GM12878 (cell line): ENCODE measurements around the gene SLC15A3. TPM values are rescaled to one million over a fixed set of nuclear protein-coding genes. Genes with fewer than 3 reads are reported as not detected.
A peak's percentile ranks its signal among the peaks of the same experiment; 100 is the strongest.

ENCODE experiments used
- ATAC-seq: fragments of 200-7000 bp; cut with Tn5 transposase; 3 replicates; pipeline ENCODE4 v1.9.1; 2020; ENCODE audit warnings: mild to moderate bottlenecking, moderate library complexity
- BruUV-seq: library from RNA; stranded (reverse); fragments of 400-500 nt; replicated peaks from 2 replicates; lab custom pipeline; 2021; lab: Mats Ljungman, UMichigan
- CTCF ChIA-PET: fragments of 300-600 bp; sonication (Branson Sonifier 250); formaldehyde crosslinking; extraction: SDS; loops from one replicate; lab custom pipeline; 2021; ENCODE audit warnings: inconsistent platforms; lab: Yijun Ruan, JAX
- POLR2A ChIA-PET: fragments of 350-600 bp; formaldehyde crosslinking; extraction: SDS; loops from one replicate; lab custom pipeline; 2021; ENCODE audit warnings: inconsistent platforms; lab: Charles Lee
- RAD21 ChIA-PET: fragments of 300-600 bp; sonication (Branson Sonifier 250); formaldehyde crosslinking; loops from one replicate; lab custom pipeline; 2023; ENCODE audit warnings: antibody characterized with exemption; ENCODE audit not compliant: unreplicated experiment; lab: Charles Lee
- SMC1A ChIA-PET: fragments of 300-600 bp; sonication (Branson Sonifier 250); formaldehyde crosslinking; loops from one replicate; lab custom pipeline; 2023; ENCODE audit not compliant: unreplicated experiment, uncharacterized antibody; lab: Charles Lee
- DNase-seq: peaks from one replicate; pipeline ENCODE4 v3.0.0-alpha.2; 2011; ENCODE audit warnings: low read depth, low spot score
- FAIRE-seq: peaks from 3 replicates; lab custom pipeline; 2011; peaks lifted over from hg19 to GRCh38; lab: Jason Lieb, UNC
- H2AFZ ChIP-seq: 2 replicates; pipeline ENCODE4 v1.6.0; 2011; ENCODE audit warnings: low read depth, low read length, control low read depth; ENCODE audit not compliant: control insufficient read depth
- H3K27ac ChIP-seq: 2 replicates; pipeline ENCODE4 v1.5.1; 2011; ENCODE audit warnings: control low read depth; ENCODE audit not compliant: control insufficient read depth, insufficient read depth
- H3K27me3 ChIP-seq, 2 experiments: replicated peaks in 1 of 2; 2 replicates each; pipeline versions ENCODE4 v1.6.0 to v1.6.1; 2011; ENCODE audit warnings: low read length in 1 of 2; ENCODE audit not compliant: control insufficient read depth in 2 of 2, insufficient read depth in 2 of 2
- H3K36me3 ChIP-seq, 2 experiments: 2 replicates each; pipeline ENCODE4 v1.5.1; 2011; ENCODE audit warnings: low read length in 1 of 2; ENCODE audit not compliant: control insufficient read depth in 2 of 2, insufficient read depth in 2 of 2
- H3K4me1 ChIP-seq: 2 replicates; pipeline ENCODE4 v1.6.1; 2011; ENCODE audit warnings: mild to moderate bottlenecking, low read length, moderate library complexity, mixed read lengths; ENCODE audit not compliant: control insufficient read depth, insufficient read depth
- H3K4me2 ChIP-seq: 2 replicates; pipeline ENCODE4 v1.6.0; 2011; ENCODE audit warnings: control low read depth; ENCODE audit not compliant: control insufficient read depth, insufficient read depth
- H3K4me3 ChIP-seq: fragments of 200-600 bp; sonication (generic); 2 replicates; pipeline ENCODE4 v1.5.1; 2016
- H3K79me2 ChIP-seq: 2 replicates; pipeline ENCODE4 v1.6.0; 2011; ENCODE audit warnings: low read length; ENCODE audit not compliant: control insufficient read depth, insufficient read depth
- H3K9ac ChIP-seq: 2 replicates; pipeline ENCODE4 v1.8.0; 2011; ENCODE audit warnings: low read length, control low read depth, mixed read lengths; ENCODE audit not compliant: control insufficient read depth, insufficient read depth
- H3K9me3 ChIP-seq: replicated peaks from 3 replicates; pipeline ENCODE4 v1.5.1; 2011; ENCODE audit warnings: mild to moderate bottlenecking, low read length; ENCODE audit not compliant: control insufficient read depth, insufficient read depth
- H4K20me1 ChIP-seq: 2 replicates; pipeline ENCODE4 v1.6.0; 2011; ENCODE audit not compliant: control insufficient read depth, insufficient read depth
- ATF3 ChIP-seq: IDR thresholded peaks from 2 replicates; pipeline ENCODE4 v1.6.1; 2011; ENCODE audit warnings: low read depth, mild to moderate bottlenecking, low read length, moderate library complexity, borderline replicate concordance; ENCODE audit errors: extremely low read depth
- BCL11A ChIP-seq: IDR thresholded peaks from 2 replicates; pipeline ENCODE4 v1.6.1; 2011; ENCODE audit warnings: low read depth, low read length
- BHLHE40 ChIP-seq, 2 experiments: fragments of 450-650 bp in 1 of 2; IDR thresholded peaks; 2 replicates each; pipeline ENCODE4 v1.6.1; 2011 to 2017; ENCODE audit warnings: low read depth in 2 of 2, borderline replicate concordance in 1 of 2, improper control_type of control experiment in 1 of 2, low read length in 1 of 2, mild to moderate bottlenecking in 1 of 2
- CREM ChIP-seq: IDR thresholded peaks from 2 replicates; pipeline ENCODE4 v1.6.1; 2014; ENCODE audit warnings: antibody characterized with exemption, low read depth
- EED ChIP-seq: sonication (generic); IDR thresholded peaks from 2 replicates; pipeline ENCODE4 v1.6.1; 2016; ENCODE audit warnings: antibody characterized with exemption, low read depth
- ETV6 ChIP-seq, 2 experiments: fragments of 450-650 bp in 1 of 2; IDR thresholded peaks in 1 of 2; conservative IDR thresholded peaks in 1 of 2; 2 replicates each; pipeline ENCODE4 v1.6.1; 2014; ENCODE audit warnings: antibody characterized with exemption in 1 of 2, borderline replicate concordance in 1 of 2, low read depth in 1 of 2, mild to moderate bottlenecking in 1 of 2, moderate library complexity in 1 of 2
- IKZF2 ChIP-seq, 2 experiments: fragments of 450-650 bp; IDR thresholded peaks; 2 replicates each; pipeline ENCODE4 v1.6.1; 2017; ENCODE audit warnings: mild to moderate bottlenecking in 2 of 2, moderate library complexity in 2 of 2
- JUNB ChIP-seq: IDR thresholded peaks from 2 replicates; pipeline ENCODE4 v1.6.1; 2016; ENCODE audit warnings: antibody characterized with exemption, mild to moderate bottlenecking
- SIN3A ChIP-seq: IDR thresholded peaks from 2 replicates; pipeline ENCODE4 v1.6.1; 2012; ENCODE audit warnings: low read depth, low read length, improper control_type of control experiment
- SMARCA5 ChIP-seq: fragments of 450-650 bp; IDR thresholded peaks from 2 replicates; pipeline ENCODE4 v1.6.1; 2017; ENCODE audit warnings: mild to moderate bottlenecking
- SPI1 ChIP-seq: IDR thresholded peaks from 2 replicates; pipeline ENCODE4 v1.6.1; 2011; ENCODE audit warnings: low read depth, mild to moderate bottlenecking, low read length, moderate library complexity, borderline replicate concordance; ENCODE audit not compliant: insufficient read depth
- SRF ChIP-seq, 2 experiments: IDR thresholded peaks; 2 replicates each; pipeline ENCODE4 v1.6.1; 2011; ENCODE audit warnings: low read depth in 2 of 2, low read length in 2 of 2, mild to moderate bottlenecking in 1 of 2, moderate library complexity in 1 of 2
- TCF12 ChIP-seq: IDR thresholded peaks from 2 replicates; pipeline ENCODE4 v1.6.1; 2011; ENCODE audit warnings: low read depth, mild to moderate bottlenecking, low read length
- YY1 ChIP-seq: IDR thresholded peaks from 2 replicates; pipeline ENCODE4 v1.6.1; 2011; ENCODE audit warnings: low read depth, mild to moderate bottlenecking, low read length
- ZBTB40 ChIP-seq: fragments of 450-650 bp; IDR thresholded peaks from 2 replicates; pipeline ENCODE4 v1.6.1; 2016; ENCODE audit warnings: mild to moderate bottlenecking, moderate library complexity, borderline replicate concordance
- WGBS: methylation state at CpG from one replicate; pipeline ENCODE4 v1.1.6; 2016; ENCODE audit warnings: low lambda C conversion rate; ENCODE audit not compliant: insufficient replicate concordance, insufficient coverage; ENCODE audit errors: missing lambda C conversion rate; 5-methylcytosine and 5-hydroxymethylcytosine counted together
- in situ Hi-C: fragments of 300-500 bp; cut with MboI; formaldehyde crosslinking; loops from 9 replicates; pipeline ENCODE4 v1.14.3; 2018; ENCODE audit warnings: mixed read lengths
- intact Hi-C: fragments of 100-400 bp; cut with micrococcal nuclease; formaldehyde crosslinking; loops from one replicate; pipeline ENCODE4 v1.14.2; 2022; ENCODE audit not compliant: unreplicated experiment
- polyA plus RNA-seq, 11 experiments: library from polyadenylated mRNA; depleted of rRNA in 4 of 11; unstranded in 6 of 11; stranded (reverse) in 5 of 11; fragments of >200 nt; fragmentation: Nextera tagmentation in 4 of 11; fragmentation: Illumina TruSeq in 1 of 11; extraction: Ambion mirVana in 4 of 11; extraction: Trizol in 1 of 11; gene quantifications; 1 replicate in 1 of 11; 2 replicates in 10 of 11; pipeline versions ENCODE4 v1.2.1 to v1.2.3, GENCODE V29; 2011 to 2016; ENCODE audit warnings: inconsistent platforms in 2 of 11, missing spikeins in 2 of 11, low read depth in 1 of 11
- total RNA-seq, 4 experiments: library from RNA; depleted of rRNA in 3 of 4; stranded (reverse); fragments of >200 nt in 3 of 4; fragmentation: Illumina TruSeq in 1 of 4; extraction: Trizol in 1 of 4; gene quantifications; 2 replicates each; pipeline versions ENCODE4 v1.2.1 to v1.2.3, GENCODE V29; 2013 to 2021

SLC15A3 gene
- total and polyA plus RNA-seq, 10 of the 15 experiments (the other 5 are each of a cell fraction or from before 2014, with no cell fraction given): 17.7 to 102 (median 55.8) TPM

GRCh38 chr11:60910711-60911380, 41.1 kb downstream of the SLC15A3 start:
- peaks cover 54% of the 10 kb centered on the region for H3K4me1 ChIP-seq
- H3K9ac ChIP-seq: peak overlapping the region; percentile 13; the same call in 1 of the 2 replicates
- RAD21 ChIA-PET: interaction anchor here (1.1 to 5.9 kb wide), 4 partner anchors 8 to 150 kb away, joined by 3 to 43 read pairs (median 4); no protein-coding TSS in a partner anchor
- peak overlapping the region; percentile 94 for H3K27ac ChIP-seq
- H3K4me3 ChIP-seq: no peak overlapping the region
- H3K27me3 ChIP-seq: no peaks in the 10 kb centered on the region
- H4K20me1 ChIP-seq: no peaks in the 10 kb centered on the region
- WGBS: 35% methylated on average over 5 of the region's 5 CpGs
- H3K36me3 ChIP-seq: no peaks in the 10 kb centered on the region
- in situ Hi-C loops (no loop called here), intact Hi-C loops (no loop called here)
- DNase-seq (no peak), ATAC-seq (no peak), FAIRE-seq (no peak)
- SMC1A ChIA-PET: interaction anchor here (0.9 to 1.5 kb wide), 2 partner anchors 59 to 149 kb away, joined by 3 read pairs; no protein-coding TSS in a partner anchor
- no TSS peak for BruUV-seq
- H3K9me3 ChIP-seq: peaks cover 8% of the 10 kb centered on the region
- CTCF ChIA-PET: interaction anchor here (0.7 to 1.2 kb wide), 6 partner anchors 14 to 132 kb away, joined by 3 read pairs; no protein-coding TSS in a partner anchor
- POLR2A ChIA-PET: interaction anchor here (1.8 kb wide), 1 partner anchor 250 kb away, joined by 5 read pairs; the partner anchor contains the start of gene VPS37C
- peaks cover 14% of the 10 kb centered on the region for H3K79me2 ChIP-seq
- H2AFZ ChIP-seq: no peak overlapping the region
- H3K4me2 ChIP-seq: peak overlapping the region; percentile 77
- TF ChIP-seq ZBTB40 (peak; percentile 43; the same call in 1 of the 2 replicates), BHLHE40 (IDR thresholded peaks at IDR 0.05; ENCODE audit: borderline replicate concordance in 1 of 2, low read depth in 2 of 2, low read length in 1 of 2) (peak; percentile 21 to 29; a peak in 1 of 4 replicates), JUNB (peak; percentile 60), SRF (IDR thresholded peaks at IDR 0.05; ENCODE audit: low read depth in 2 of 2, low read length in 2 of 2) (peak in 1 of 2 experiments; percentile 75; a peak in 1 of 4 replicates), CREM (peak; percentile 17; the same call in 1 of the 2 replicates), ETV6 (conservative IDR thresholded peaks at IDR 0.05 in 1 of 2, IDR thresholded peaks at IDR 0.05 in 1 of 2; ENCODE audit: borderline replicate concordance in 1 of 2, low read depth in 1 of 2) (peak in 1 of 2 experiments; percentile 92; a peak in 2 of 4 replicates), IKZF2 (IDR thresholded peaks at IDR 0.05) (peak; percentile 12 to 37), BCL11A (peak; percentile 54; the same call in 1 of the 2 replicates), YY1 (no peak), SMARCA5 (peak; percentile 79; the same call in 1 of the 2 replicates), SPI1 (peak; percentile 51; the same call in 1 of the 2 replicates), TCF12 (0 out of 2 replicates have a peak, but pooled peaks have one; percentile 30), SIN3A (no peak), ATF3 (no peak), EED (peak; percentile 91)
